CMK (cell line): Measurements from ENCODE around the gene NPHP4.

Experiments used
- DNase-seq: peaks from one replicate; pipeline ENCODE4 v3.0.0-alpha.2; 2010; ENCODE audit warnings: low read depth

Gene NPHP4

GRCh38 chr1:5992026-5992813 lies at the start of gene NPHP4:
Gene NPHP4 (minus strand): TSS chr1:5992425. CDS start chr1:5986289, 6,136 bp downstream.
- DNase-seq: peak; percentile 100

GRCh38 chr1:6041432-6042062 lies 49.3 kb upstream of the NPHP4 start:
- no peak for DNase-seq

- no peak for DNase-seq
These were observed 48.7 kb upstream of the NPHP4 start for GRCh38 chr1:6040861-6041415.

- DNase-seq: no peak
These were observed 48.2 kb upstream of the NPHP4 start for GRCh38 chr1:6040444-6040843.

DNA sequence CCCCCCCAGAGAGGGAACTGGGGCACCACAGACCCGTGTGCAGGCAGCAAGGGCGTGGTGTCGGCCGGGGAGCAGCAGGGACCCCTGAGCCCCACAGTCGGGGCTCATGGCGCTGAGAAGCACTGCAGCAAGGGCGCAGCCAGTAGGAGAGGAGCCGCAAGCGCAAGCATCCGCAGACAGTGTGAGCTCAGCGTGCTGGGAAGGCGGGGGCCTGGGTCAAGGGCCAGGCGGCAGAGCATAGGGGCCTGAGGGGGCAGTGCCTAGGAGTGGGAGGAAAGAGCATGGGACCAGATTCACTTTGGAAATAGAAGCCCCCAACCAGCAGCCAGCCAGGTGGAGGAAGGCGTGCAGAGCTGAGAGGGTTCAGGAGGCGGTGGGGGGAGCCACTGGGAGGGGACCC lies 46.8 kb upstream of the NPHP4 start:
- no peak for DNase-seq

DNA sequence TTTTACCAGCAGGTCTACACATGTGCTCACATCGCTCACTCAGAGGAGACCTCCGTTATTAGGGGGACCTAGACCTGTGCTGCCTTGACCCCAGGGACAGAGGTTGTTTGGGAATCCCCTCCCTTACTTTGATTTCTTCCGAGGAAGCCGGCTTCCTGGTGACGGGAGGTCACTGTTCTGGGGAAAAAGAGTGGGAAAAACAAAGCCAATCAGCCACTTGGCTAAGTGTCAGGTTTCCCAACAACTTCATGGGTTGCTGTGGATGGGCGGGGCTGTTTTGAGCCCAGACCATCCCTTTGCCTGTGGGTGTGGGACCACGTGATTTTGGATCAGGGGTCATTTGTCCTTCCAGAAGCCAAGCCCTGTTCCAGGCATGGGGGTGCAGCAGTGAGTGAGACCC lies 46.4 kb upstream of the NPHP4 start:
- no peak for DNase-seq

- DNase-seq: no peak
These were observed 45.1 kb upstream of the NPHP4 start for GRCh38 chr1:6037338-6037762.

DNA sequence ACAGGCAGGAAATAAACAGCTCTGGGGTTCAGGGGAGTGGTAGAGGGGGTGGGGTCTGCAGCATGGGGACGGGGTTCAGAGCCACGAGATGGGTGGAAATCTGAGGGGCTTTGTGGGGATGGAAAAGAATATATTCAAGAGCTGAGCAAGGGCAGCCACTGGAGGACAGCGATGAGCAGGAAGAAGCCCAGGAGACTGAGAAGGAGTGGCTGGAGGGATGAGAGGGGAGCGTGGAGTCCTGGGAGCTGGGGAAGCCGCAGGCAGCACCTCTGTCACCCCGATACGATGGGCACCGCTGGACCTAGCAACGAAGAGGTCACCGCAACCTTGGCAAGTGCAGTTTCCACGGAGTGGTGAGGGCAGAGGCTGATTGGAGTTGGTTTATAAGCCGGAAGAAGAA lies 43.5 kb upstream of the NPHP4 start:
- no peak for DNase-seq

DNA sequence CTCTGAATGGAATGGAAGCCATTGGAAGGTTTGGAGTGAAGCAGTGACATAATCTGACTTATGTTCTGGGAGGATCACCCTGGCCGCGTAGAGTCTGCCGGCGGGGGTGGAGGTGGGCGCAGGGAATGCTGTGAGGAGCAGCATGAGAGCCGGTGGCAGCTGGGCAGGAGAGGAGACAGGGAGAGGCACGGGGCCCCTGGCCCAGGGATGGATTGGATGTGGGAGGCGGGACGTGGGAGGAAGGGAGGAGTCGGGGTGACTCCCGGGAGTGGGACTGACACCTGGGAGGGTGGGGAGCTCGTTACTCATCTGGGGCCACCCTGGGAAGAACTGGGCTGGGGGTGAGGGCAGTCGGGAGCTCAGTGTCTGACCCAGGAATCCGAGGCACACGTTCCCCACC lies 43.1 kb upstream of the NPHP4 start:
- no peak for DNase-seq

GRCh38 chr1:6034750-6035096 lies 42.5 kb upstream of the NPHP4 start:
- no peak for DNase-seq

DNA sequence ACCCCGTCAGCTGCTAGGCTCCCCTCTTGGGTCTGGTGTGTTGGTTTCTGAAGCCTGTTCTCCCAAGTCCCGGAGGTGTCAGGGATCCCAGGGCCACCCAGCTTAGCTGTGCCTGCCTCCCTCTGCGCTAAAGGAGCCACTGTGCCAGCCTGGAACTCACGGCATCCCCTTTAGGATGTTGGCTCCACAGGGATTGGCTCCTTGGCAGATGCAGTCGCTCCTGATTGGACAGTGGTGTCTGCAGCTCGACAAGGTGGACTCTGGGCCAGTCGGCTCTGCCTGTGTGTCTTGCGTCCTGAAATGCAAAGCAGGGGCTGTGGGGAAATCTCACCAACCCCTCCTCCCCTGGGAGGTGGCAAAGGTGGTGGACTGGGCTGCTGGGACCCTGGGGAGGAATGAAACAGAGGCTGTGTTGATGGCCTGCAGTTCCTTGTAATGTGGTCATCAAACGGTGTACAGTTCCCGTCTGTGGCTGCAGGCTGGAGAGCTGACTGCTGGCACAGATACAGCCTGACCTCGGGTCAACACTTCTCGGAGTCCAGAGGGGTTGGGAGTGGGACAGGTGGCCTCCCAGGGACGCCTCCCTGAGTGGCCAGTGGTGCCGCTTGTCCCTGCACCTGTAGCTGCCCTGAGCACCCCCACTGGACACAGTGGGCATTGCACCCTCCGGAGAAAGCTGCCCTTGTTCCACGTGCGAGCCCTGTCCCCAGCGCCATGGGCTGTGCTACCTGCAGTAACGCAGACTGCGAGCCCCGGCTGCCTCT lies 41.9 kb upstream of the NPHP4 start:
- DNase-seq: no peak

DNA sequence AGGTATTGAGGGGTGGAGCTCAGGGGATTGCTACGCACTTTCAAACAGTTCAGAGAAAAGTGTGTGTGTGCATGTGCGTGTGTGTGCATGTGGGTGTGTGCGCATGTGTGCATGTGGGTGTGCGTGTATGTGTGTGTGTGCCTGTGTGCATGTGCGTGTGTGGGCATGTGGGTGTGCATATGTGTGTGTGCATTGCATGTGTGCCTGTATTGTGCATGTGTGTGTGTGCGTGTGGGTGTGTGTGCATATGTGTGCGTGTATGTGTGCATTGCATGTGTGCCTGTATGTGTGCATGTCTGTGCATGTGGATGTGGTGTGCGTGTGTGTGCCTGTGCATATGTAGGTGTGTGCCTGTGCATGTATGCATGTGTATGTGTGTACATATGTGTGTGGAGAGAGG lies 40.9 kb upstream of the NPHP4 start:
- no peak for DNase-seq

DNA sequence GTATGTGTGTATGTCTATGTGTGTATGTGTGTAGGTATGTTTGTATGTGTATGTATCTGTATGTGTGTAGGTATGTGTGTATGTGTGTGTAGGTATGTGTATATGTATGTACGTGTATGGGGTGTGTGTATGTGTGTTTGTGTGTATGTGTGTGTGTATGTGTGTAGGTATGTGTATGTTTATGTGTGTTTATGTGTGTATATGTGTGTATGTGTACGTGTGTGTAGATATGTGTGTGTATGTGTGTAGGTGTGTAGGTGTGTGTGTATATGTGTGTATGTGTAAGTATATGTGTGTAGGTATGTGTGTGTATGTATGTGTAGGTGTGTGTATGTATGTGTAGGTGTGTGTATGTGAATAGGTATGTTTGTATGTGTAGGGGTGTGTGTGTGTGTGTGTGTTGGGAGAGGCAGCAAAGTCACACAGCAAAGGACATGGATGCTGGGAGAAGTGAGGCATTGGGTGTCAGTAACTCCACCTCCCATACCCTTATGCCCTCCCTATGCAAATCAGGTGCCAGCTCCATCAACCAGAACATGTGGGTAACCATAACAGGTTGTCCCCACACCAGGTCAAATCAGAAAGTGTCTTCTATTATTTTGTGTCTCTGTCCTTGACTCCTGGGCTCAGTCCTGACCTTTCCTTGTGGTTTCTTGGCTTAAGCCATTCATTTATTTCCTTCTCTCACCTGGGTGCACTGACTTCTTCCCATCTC lies 38.5 kb upstream of the NPHP4 start:
- DNase-seq: no peak

DNA sequence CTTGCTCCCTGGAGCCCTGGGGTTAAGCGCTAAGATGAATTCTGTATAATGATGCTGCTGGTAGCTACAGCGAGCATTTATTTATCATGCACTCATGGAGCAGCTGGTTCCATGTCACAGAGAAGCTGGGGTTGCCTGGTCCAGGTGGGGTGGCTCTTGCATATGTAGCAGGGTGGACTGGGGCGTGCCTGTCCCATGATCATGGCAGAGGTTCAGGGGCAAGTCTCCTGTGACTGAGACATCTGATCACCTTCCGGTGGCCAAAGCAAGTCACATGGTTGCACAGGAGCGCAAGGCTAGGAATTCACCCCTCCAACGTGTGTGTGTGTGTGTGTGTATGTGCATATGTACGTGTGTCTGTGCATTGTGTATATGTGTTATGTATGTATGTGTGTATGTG lies 37.9 kb upstream of the NPHP4 start:
- no peak for DNase-seq

GRCh38 chr1:6029351-6029750 lies 37.1 kb upstream of the NPHP4 start:
- DNase-seq: no peak

GRCh38 chr1:6028042-6028850 lies 36.0 kb upstream of the NPHP4 start:
- DNase-seq: no peak

GRCh38 chr1:6027591-6027990 lies 35.4 kb upstream of the NPHP4 start:
- no peak for DNase-seq

DNA sequence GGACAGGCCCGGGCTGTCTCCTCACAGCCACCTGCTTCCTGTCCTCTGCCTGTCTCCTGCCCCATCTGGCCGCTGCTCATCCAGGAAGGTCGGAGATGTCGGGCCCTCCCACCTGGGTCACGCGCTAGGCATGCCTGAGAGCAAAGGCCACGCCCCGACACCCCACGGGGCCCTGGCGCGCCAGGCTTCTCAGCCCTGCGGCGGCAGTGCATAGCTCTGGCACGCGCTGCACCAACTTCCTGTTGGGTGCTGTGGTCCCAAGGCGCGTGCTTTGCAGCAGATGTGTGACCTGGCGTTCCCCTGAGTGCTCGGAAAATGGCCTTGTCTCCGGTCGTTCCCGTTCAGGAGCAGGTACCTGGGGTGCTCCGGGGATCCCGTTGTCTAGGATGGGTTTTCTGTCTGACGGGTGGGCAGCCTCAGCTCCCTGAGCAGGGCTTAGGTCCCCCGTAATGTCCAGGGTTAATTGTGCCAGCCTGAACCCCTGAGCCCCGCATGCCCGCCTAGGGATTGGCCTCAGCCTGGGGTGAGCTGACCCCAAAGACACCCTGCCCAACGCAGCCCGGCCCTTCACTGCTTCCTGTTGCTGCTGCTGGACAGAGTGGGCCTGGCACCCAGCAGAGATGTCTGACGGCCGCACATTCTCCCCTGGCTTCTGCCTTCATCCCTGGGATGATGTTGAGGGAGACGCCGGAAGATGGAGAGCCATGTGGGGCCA lies 34.0 kb upstream of the NPHP4 start:
- DNase-seq: peak; percentile 98

DNA sequence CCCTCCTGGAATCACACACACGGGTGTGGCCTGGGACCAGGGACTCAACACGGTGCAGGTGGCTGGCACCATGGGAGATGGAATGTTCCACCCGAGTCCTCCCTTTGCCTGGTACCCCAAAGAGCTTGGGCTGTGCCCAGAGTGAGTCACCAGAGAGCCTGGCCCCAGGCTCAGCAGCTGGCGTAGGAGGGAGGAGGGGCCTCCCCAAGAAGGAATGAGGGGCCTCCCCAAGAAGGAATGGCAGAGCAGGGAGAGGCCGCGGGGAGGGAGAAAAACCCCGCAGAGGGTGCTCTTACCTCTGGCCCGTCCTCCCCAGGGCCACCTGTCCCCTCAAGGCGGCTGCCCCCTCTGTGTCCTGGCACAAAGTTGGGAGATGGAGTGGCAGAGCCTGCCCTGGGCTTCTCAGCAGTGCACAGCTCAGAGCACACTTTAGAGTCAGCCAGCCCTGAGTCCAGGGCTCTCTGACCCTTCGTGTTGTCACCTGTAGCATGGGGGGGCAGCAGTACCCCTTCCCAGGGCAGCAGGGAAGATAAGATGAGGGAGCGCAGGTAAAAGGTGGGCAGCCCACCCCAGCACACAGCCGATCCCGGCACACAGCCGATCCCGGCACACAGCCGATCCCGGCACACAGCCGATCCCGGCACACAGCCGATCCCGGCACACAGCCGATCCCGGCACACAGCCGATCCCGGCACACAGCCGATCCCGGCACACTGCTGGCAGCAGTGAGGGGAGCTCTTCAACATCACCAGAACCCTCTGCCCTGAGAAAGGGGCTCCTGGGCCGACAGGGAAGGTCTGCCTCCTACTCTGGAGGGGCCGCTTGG lies 33.3 kb upstream of the NPHP4 start:
- no peak for DNase-seq

GRCh38 chr1:6024376-6024775 lies 32.2 kb upstream of the NPHP4 start:
- no peak for DNase-seq
